ENCODE results near the gene POLRMT.

Gene POLRMT

GRCh38 chr19:619286-620002, 13.9 kb downstream of the POLRMT start:
- TF ChIP-seq CTCF (IDR thresholded peaks at IDR 0.05) (no peak), ZFX (IDR thresholded peaks at IDR 0.05; ENCODE audit: borderline replicate concordance) (no peak)
- H3K27ac ChIP-seq: no peak overlapping the region

GRCh38 chr19:618674-619285, 14.6 kb downstream of the POLRMT start:
- TF ChIP-seq CTCF (IDR thresholded peaks at IDR 0.05) (no peak), ZFX (IDR thresholded peaks at IDR 0.05; ENCODE audit: borderline replicate concordance) (no peak)
- H3K27ac ChIP-seq: no peak overlapping the region

GRCh38 chr19:618247-618619, 15.1 kb downstream of the POLRMT start:
- no peak for TF ChIP-seq CTCF (IDR thresholded peaks at IDR 0.05)
- no peak for TF ChIP-seq ZFX (IDR thresholded peaks at IDR 0.05; ENCODE audit: borderline replicate concordance)
- H3K27ac ChIP-seq: no peak overlapping the region

- no peak overlapping the region for H3K27ac ChIP-seq
- no peak for TF ChIP-seq CTCF (IDR thresholded peaks at IDR 0.05)
- no peak for TF ChIP-seq ZFX (IDR thresholded peaks at IDR 0.05; ENCODE audit: borderline replicate concordance)
Measured at GRCh38 chr19:617551-618246, 15.6 kb downstream of the POLRMT start.

GRCh38 chr19:616747-617526, 16.4 kb downstream of the POLRMT start:
- TF ChIP-seq CTCF (IDR thresholded peaks at IDR 0.05): no peak
- TF ChIP-seq ZFX (IDR thresholded peaks at IDR 0.05; ENCODE audit: borderline replicate concordance): no peak
- no peak overlapping the region for H3K27ac ChIP-seq

GRCh38 chr19:616062-616700, 17.2 kb downstream of the POLRMT start:
- H3K27ac ChIP-seq: no peak overlapping the region
- TF ChIP-seq CTCF (IDR thresholded peaks at IDR 0.05) (no peak), ZFX (IDR thresholded peaks at IDR 0.05; ENCODE audit: borderline replicate concordance) (no peak)
